ENCODE results near the gene TMEM41B. TPM values are rescaled to one million over a fixed set of nuclear protein-coding genes. Genes with fewer than 3 reads are reported as not detected.
A peak's percentile ranks its signal among the peaks of the same experiment; 100 is the strongest.

TMEM41B gene
- total and polyA plus RNA-seq, 2 of the 8 experiments (the other 6 are each of a cell fraction or from before 2014, with no cell fraction given) = 24.3 to 50.1 TPM

- no peak overlapping the region for H3K56ac ChIP-seq (replicated peaks; ENCODE audit: insufficient read length, low read depth, low read length)
- no peak overlapping the region for H2BK120ac ChIP-seq (replicated peaks; ENCODE audit: low read depth, low read length)
- H2BK12ac ChIP-seq (ENCODE audit: low read depth, low read length) = no peak overlapping the region
- 93% methylated on average over 10 of the region's 10 CpGs; no CpG with 5 or more reads in 1 of the 2 experiments for WGBS, 2 experiments (ENCODE audit: extremely low coverage in 1 of 2, insufficient coverage in 1 of 2, insufficient read length in 1 of 2, insufficient replicate concordance in 2 of 2, low coverage in 1 of 2, low lambda C conversion rate in 2 of 2, missing lambda C conversion rate in 1 of 2)
- no peak overlapping the region for H2BK20ac ChIP-seq (ENCODE audit: low read length)
- TF ChIP-seq JUN (IDR thresholded peaks at IDR 0.05; ENCODE audit: low read depth, low read length) = no peak
- H3K36me3 ChIP-seq (ENCODE audit: control insufficient read depth in 2 of 4, insufficient read depth in 4 of 4, low read length in 3 of 4) = no peaks in the 10 kb centered on the region
- no peaks in the 10 kb centered on the region; a peak in 1 of 4 replicates for H3K9me3 ChIP-seq (ENCODE audit: insufficient read depth in 2 of 2, low read depth in 1 of 2, low read length in 1 of 2)
- no peak overlapping the region for H2AK5ac ChIP-seq (ENCODE audit: low read depth, low read length)
- ChIA-PET CTCF (ENCODE audit: partially characterized antibody) (interaction anchor here (1.3 kb wide), 1 partner anchor 32 kb away, joined by 4 read pairs; no protein-coding TSS in a partner anchor), POLR2A (ENCODE audit: partially characterized antibody) (interaction anchor here (0.6 to 2.5 kb wide), 4 partner anchors 34 to 62 kb away, joined by 3 to 15 read pairs (median 3); partner anchors contain the start of gene IPO7)
- H4K8ac ChIP-seq (ENCODE audit: extremely low read depth, insufficient read depth, low read length) = no peak overlapping the region
- H3K23me2 ChIP-seq (ENCODE audit: low read depth, low read length) = peaks cover 2% of the 10 kb centered on the region; the same call in 1 of the 2 replicates
- H3K14ac ChIP-seq (ENCODE audit: insufficient read length) = no peak overlapping the region
- H2BK15ac ChIP-seq (ENCODE audit: low read length) = no peak overlapping the region
- H4K20me1 ChIP-seq (replicated peaks in 1 of 2; ENCODE audit: control insufficient read depth in 1 of 2, insufficient read depth in 2 of 2, low read length in 2 of 2) = no peaks in the 10 kb centered on the region
- no peak overlapping the region for H3K23ac ChIP-seq (ENCODE audit: insufficient read length)
- no peak overlapping the region for H4K5ac ChIP-seq (ENCODE audit: insufficient read length, low read depth, low read length)
- H3K4me2 ChIP-seq (ENCODE audit: insufficient read depth in 1 of 2, low read depth in 2 of 2, low read length in 2 of 2) = no peak overlapping the region
- no peak overlapping the region for H2BK5ac ChIP-seq (ENCODE audit: low read depth, low read length)
- H3K79me2 ChIP-seq (ENCODE audit: control insufficient read depth in 1 of 2, insufficient read depth in 2 of 2, low read length in 2 of 2) = no peaks in the 10 kb centered on the region
- H3K9ac ChIP-seq (replicated peaks in 1 of 4; ENCODE audit: extremely low read depth in 1 of 4, low read depth in 3 of 4, low read length in 3 of 4) = no peak overlapping the region; a peak in 1 of 7 replicates
- DNase-seq (ENCODE audit: low read depth in 1 of 2, low spot score in 2 of 2) (no peak), FAIRE-seq (no peak)
- no peak overlapping the region for H3K27ac ChIP-seq (ENCODE audit: low read depth, low read length)
- H3K4me3 ChIP-seq (ENCODE audit: extremely low read depth in 1 of 4, insufficient read depth in 2 of 4, low read depth in 3 of 4, low read length in 4 of 4) = no peak overlapping the region
- H4K91ac ChIP-seq (replicated peaks; ENCODE audit: insufficient read length, low read length) = no peak overlapping the region
- H3K4ac ChIP-seq (replicated peaks; ENCODE audit: insufficient read length, low read depth, low read length) = no peak overlapping the region
- no peak overlapping the region for H3K18ac ChIP-seq (ENCODE audit: extremely low read depth, low read length)
- no peaks in the 10 kb centered on the region for H3K4me1 ChIP-seq (replicated peaks in 1 of 4; ENCODE audit: control insufficient read depth in 3 of 4, insufficient read depth in 4 of 4, low read length in 3 of 4)
- no peaks in the 10 kb centered on the region for H3K79me1 ChIP-seq (ENCODE audit: low read depth, low read length)
- no peaks in the 10 kb centered on the region for H3K27me3 ChIP-seq (replicated peaks in 1 of 4; ENCODE audit: control insufficient read depth in 3 of 4, extremely low read depth in 1 of 4, insufficient read depth in 3 of 4, low read length in 3 of 4)
- H2AFZ ChIP-seq (ENCODE audit: low read length) = 0 out of 2 replicates have a peak overlapping the region, but pooled peaks have one; percentile 31
Measured at GRCh38 chr11:9330387-9331384, 16.3 kb upstream of the TMEM41B start.

Data from H1 (cell line).